ENCODE data around the gene ELOF1. TPM values are rescaled to one million over a fixed set of nuclear protein-coding genes. Genes with fewer than 3 reads are reported as not detected.

ELOF1 gene
- total and polyA plus RNA-seq, 2 of the 13 experiments (the other 11 are each of a cell fraction or from before 2014, with no cell fraction given): 14.5 to 43.2 TPM

GRCh38 chr19:11528551-11529341 is 30.3 kb downstream of the ELOF1 start, which contains the start of gene ECSIT (continued):
- TF ChIP-seq, protein P1, sequence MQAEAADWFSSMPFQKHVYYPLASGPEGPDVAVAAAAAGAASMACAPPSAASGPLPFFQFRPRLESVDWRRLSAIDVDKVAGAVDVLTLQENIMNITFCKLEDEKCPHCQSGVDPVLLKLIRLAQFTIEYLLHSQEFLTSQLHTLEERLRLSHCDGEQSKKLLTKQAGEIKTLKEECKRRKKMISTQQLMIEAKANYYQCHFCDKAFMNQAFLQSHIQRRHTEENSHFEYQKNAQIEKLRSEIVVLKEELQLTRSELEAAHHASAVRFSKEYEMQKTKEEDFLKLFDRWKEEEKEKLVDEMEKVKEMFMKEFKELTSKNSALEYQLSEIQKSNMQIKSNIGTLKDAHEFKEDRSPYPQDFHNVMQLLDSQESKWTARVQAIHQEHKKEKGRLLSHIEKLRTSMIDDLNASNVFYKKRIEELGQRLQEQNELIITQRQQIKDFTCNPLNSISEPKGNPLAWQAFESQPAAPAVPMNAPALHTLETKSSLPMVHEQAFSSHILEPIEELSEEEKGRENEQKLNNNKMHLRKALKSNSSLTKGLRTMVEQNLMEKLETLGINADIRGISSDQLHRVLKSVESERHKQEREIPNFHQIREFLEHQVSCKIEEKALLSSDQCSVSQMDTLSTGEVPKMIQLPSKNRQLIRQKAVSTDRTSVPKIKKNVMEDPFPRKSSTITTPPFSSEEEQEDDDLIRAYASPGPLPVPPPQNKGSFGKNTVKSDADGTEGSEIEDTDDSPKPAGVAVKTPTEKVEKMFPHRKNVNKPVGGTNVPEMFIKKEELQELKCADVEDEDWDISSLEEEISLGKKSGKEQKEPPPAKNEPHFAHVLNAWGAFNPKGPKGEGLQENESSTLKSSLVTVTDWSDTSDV (CRISPR knock-in tag; IDR thresholded peaks at IDR 0.05): 0 out of 2 replicates have a peak, but pooled peaks have one; percentile 47
- TF ChIP-seq PHB2 (IDR thresholded peaks at IDR 0.05; ENCODE audit: partially characterized antibody): no peak
- no peak for TF ChIP-seq ELF3 (CRISPR knock-in tag; IDR thresholded peaks at IDR 0.05)
- TF ChIP-seq, protein P2, sequence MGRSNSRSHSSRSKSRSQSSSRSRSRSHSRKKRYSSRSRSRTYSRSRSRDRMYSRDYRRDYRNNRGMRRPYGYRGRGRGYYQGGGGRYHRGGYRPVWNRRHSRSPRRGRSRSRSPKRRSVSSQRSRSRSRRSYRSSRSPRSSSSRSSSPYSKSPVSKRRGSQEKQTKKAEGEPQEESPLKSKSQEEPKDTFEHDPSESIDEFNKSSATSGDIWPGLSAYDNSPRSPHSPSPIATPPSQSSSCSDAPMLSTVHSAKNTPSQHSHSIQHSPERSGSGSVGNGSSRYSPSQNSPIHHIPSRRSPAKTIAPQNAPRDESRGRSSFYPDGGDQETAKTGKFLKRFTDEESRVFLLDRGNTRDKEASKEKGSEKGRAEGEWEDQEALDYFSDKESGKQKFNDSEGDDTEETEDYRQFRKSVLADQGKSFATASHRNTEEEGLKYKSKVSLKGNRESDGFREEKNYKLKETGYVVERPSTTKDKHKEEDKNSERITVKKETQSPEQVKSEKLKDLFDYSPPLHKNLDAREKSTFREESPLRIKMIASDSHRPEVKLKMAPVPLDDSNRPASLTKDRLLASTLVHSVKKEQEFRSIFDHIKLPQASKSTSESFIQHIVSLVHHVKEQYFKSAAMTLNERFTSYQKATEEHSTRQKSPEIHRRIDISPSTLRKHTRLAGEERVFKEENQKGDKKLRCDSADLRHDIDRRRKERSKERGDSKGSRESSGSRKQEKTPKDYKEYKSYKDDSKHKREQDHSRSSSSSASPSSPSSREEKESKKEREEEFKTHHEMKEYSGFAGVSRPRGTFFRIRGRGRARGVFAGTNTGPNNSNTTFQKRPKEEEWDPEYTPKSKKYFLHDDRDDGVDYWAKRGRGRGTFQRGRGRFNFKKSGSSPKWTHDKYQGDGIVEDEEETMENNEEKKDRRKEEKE (IDR thresholded peaks at IDR 0.05): no peak
- no peak; the same call in 1 of the 2 replicates for TF ChIP-seq ZNF780A (CRISPR knock-in tag; IDR thresholded peaks at IDR 0.05)
- TF ChIP-seq, protein P3, sequence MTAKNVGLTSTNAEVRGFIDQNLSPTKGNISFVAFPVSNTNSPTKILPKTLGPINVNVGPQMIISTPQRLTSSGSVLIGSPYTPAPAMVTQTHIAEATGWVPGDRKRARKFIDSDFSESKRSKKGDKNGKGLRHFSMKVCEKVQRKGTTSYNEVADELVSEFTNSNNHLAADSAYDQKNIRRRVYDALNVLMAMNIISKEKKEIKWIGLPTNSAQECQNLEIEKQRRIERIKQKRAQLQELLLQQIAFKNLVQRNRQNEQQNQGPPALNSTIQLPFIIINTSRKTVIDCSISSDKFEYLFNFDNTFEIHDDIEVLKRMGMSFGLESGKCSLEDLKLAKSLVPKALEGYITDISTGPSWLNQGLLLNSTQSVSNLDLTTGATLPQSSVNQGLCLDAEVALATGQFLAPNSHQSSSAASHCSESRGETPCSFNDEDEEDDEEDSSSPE (CRISPR knock-in tag; IDR thresholded peaks at IDR 0.05): peak; percentile 63; the same call in 1 of the 2 replicates
- no peak for TF ChIP-seq ZNF557 (CRISPR knock-in tag; IDR thresholded peaks at IDR 0.05)
- TF ChIP-seq BATF2 (CRISPR knock-in tag; IDR thresholded peaks at IDR 0.05): 0 out of 2 replicates have a peak, but pooled peaks have one; percentile 39
- peak; percentile 72; the same call in 1 of the 2 replicates for TF ChIP-seq RNF2 (conservative IDR thresholded peaks at IDR 0.05; ENCODE audit: low read depth)
- no peak for TF ChIP-seq FOXP1 (IDR thresholded peaks at IDR 0.05)
- no peak; the same call in 1 of the 2 replicates for TF ChIP-seq FOXP1 (CRISPR knock-in tag; IDR thresholded peaks at IDR 0.05)
- TF ChIP-seq ZKSCAN8 (CRISPR knock-in tag; IDR thresholded peaks at IDR 0.05; ENCODE audit: borderline replicate concordance): peak; percentile 59; the same call in 1 of the 2 replicates
- TF ChIP-seq SALL1 (CRISPR knock-in tag; IDR thresholded peaks at IDR 0.05): peak; percentile 87
- no peak for TF ChIP-seq PBX3 (CRISPR knock-in tag; IDR thresholded peaks at IDR 0.05; ENCODE audit: borderline replicate concordance)
- peak; percentile 62 for TF ChIP-seq PHF21A (CRISPR knock-in tag; IDR thresholded peaks at IDR 0.05)
- TF ChIP-seq HOXA3 (CRISPR knock-in tag; IDR thresholded peaks at IDR 0.05): peak; percentile 80; the same call in 1 of the 2 replicates
- no peak for TF ChIP-seq ZNF713 (CRISPR knock-in tag; IDR thresholded peaks at IDR 0.05)
- peak; percentile 88; the same call in 1 of the 2 replicates for TF ChIP-seq ESRRA (CRISPR knock-in tag; IDR thresholded peaks at IDR 0.05; ENCODE audit: low read depth)
- no peak; the same call in 1 of the 2 replicates for TF ChIP-seq SNAPC5 (CRISPR knock-in tag; IDR thresholded peaks at IDR 0.05; ENCODE audit: borderline replicate concordance)
- TF ChIP-seq ZNF615 (CRISPR knock-in tag; IDR thresholded peaks at IDR 0.05; ENCODE audit: borderline replicate concordance): 0 out of 2 replicates have a peak, but pooled peaks have one; percentile 60
